Measurements from ENCODE around the gene FUBP3.

Gene FUBP3

GRCh38 chr9:130607640-130608420 lies 28.5 kb downstream of the FUBP3 start:
- no peak for DNase-seq

- DNase-seq, result no peak
Observed at GRCh38 chr9:130608554-130609134, 29.3 kb downstream of the FUBP3 start.

GRCh38 chr9:130609163-130609562 lies 29.8 kb downstream of the FUBP3 start:
- no peak for DNase-seq

GRCh38 chr9:130610862-130611707 lies 31.7 kb downstream of the FUBP3 start:
- DNase-seq, result no peak

- DNase-seq, result no peak
Observed at GRCh38 chr9:130616451-130616850, 37.1 kb downstream of the FUBP3 start.

GRCh38 chr9:130623466-130623865 lies 44.1 kb downstream of the FUBP3 start:
- DNase-seq, result no peak

- DNase-seq, result no peak
Observed at GRCh38 chr9:130624154-130624553, 44.8 kb downstream of the FUBP3 start.

- no peak for DNase-seq
Observed at GRCh38 chr9:130626249-130626996, 47.0 kb downstream of the FUBP3 start.

- no peak for DNase-seq
Observed at GRCh38 chr9:130627051-130627450, 47.7 kb downstream of the FUBP3 start.

- DNase-seq, result no peak
Observed at GRCh38 chr9:130627896-130628792, 48.8 kb downstream of the FUBP3 start.

- DNase-seq, result no peak
Observed at GRCh38 chr9:130629443-130630070, 50.2 kb downstream of the FUBP3 start.

GRCh38 chr9:130630071-130630450 lies 50.7 kb downstream of the FUBP3 start:
- no peak for DNase-seq

GRCh38 chr9:130630506-130631330 lies 51.3 kb downstream of the FUBP3 start:
- no peak for DNase-seq

- no peak for DNase-seq
Observed at GRCh38 chr9:130631331-130632080, 52.1 kb downstream of the FUBP3 start.

GRCh38 chr9:130632081-130632710 lies 52.8 kb downstream of the FUBP3 start:
- no peak for DNase-seq

GRCh38 chr9:130632841-130633240 lies 53.5 kb downstream of the FUBP3 start:
- DNase-seq, result no peak

- DNase-seq, result no peak
Observed at GRCh38 chr9:130633336-130634190, 54.2 kb downstream of the FUBP3 start.

GRCh38 chr9:130634191-130634768 lies 54.9 kb downstream of the FUBP3 start:
- no peak for DNase-seq

Data from CD4-positive, alpha-beta T cell treated with Interferon gamma for 1 hour (primary cell).